IgD-negative memory B cell (primary cell): ENCODE measurements around the gene TULP3. TPM values are rescaled to one million over a fixed set of nuclear protein-coding genes. Genes with fewer than 3 reads are reported as not detected.

Experiments used
- polyA plus RNA-seq: library from polyadenylated mRNA; unstranded; fragments of 300-500 nt; fragmentation: Illumina TruSeq; gene quantifications from one replicate; pipeline ENCODE4 v1.2.3, GENCODE V29; 2021

TULP3 gene
- polyA plus RNA-seq, 1 donor from 2014 or later = 10.0 TPM

Other genes starting within 250 kb of the TULP3 start
- gene FKBP4, start 95.9 kb upstream of the TULP3 start, polyA plus RNA-seq = 31.9 TPM
- gene ITFG2, start 78.2 kb upstream of the TULP3 start, polyA plus RNA-seq = 57.9 TPM
- 1.7 TPM for gene NRIP2, start 55.9 kb upstream of the TULP3 start, polyA plus RNA-seq
- not detected for gene TEX52, start 33.9 kb upstream of the TULP3 start, polyA plus RNA-seq
- 0.88 TPM for gene FOXM1, start 13.7 kb upstream of the TULP3 start, polyA plus RNA-seq
- 48.4 TPM for gene RHNO1, start 13.7 kb upstream of the TULP3 start, polyA plus RNA-seq
- gene TEAD4, start 68.5 kb downstream of the TULP3 start, polyA plus RNA-seq = not detected
- gene TSPAN9, start 186.5 kb downstream of the TULP3 start, polyA plus RNA-seq = not detected